Measurements from ENCODE around the gene EFNA2. TPM values are rescaled to one million over a fixed set of nuclear protein-coding genes. Genes with fewer than 3 reads are reported as not detected.
A peak's percentile ranks its signal among the peaks of the same experiment; 100 is the strongest.

The EFNA2 gene
- total RNA-seq, 6 experiments from 2014 or later = 4.2 to 10.3 (median 5.6) TPM

DNA sequence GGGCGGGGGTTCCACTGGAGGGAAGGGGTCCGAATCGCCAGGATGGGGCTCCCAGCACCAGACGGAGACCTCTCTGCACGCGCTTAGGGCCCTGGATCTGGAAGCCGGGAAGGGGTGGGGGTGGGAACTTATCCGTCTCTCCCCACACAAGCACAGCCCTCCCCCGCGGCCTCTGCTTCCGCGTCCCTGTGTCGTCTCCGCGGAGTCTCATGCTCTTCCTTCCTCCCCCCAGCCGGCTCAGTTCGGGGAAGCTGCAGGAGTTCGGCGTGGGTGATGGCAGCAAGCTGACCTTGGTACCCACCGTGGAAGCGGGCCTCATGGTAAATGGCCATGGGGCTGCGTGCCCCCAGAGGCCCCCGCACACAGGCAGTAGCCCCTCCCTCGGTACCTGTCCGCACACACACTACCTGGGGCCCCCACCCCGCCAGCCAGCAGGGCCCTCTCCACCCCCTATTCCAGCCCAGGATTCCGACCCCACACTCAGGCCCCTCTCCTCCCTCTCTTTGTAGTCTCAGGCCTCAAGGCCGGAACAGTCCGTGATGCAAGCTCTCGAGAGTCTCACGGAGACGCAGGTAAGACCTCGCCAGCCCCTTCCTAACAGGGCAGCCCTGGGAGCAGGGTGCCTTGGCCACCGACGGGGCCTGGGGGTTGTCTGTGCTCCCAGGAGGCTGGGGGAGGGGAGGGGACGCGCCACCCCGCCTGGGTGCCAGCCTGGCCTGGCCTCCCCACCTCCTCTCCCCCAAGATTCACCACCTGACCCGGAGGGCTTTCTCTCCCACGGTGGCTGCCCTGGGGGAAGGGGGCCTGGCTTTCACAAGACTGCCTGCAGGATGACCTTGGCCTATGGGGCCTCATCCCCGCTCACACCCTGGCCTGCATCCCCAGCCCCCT, 34.1 kb upstream of the EFNA2 start:
- H3K9me3 ChIP-seq = no peaks in the 10 kb centered on the region
- no peaks in the 10 kb centered on the region for H3K27me3 ChIP-seq
- H3K27ac ChIP-seq = peak overlapping the region; percentile 76 to 97 (median 94)
- intact Hi-C loops (cut with DNase I) = no loop called here
- H3K4me3 ChIP-seq = peak overlapping the region; percentile 74 to 92 (median 86)
- WGBS (ENCODE audit: insufficient coverage, low coverage, low lambda C conversion rate, missing lambda C conversion rate) = 4% methylated on average over 10 of the region's 41 CpGs
- ATAC-seq = peak; percentile 0 to 1 (median 0)
- no peak for TF ChIP-seq CTCF (IDR thresholded peaks at IDR 0.05)
- TF ChIP-seq POLR2A (IDR thresholded peaks at IDR 0.05) = peak; percentile 24
- DNase-seq = peak; percentile 82 to 89 (median 85)
- H3K36me3 ChIP-seq = peaks cover 17 to 36% (median 25%) of the 10 kb centered on the region in 4 donors
- H3K4me1 ChIP-seq = peaks cover 0 to 60% (median 24%) of the 10 kb centered on the region in 4 donors

DNA sequence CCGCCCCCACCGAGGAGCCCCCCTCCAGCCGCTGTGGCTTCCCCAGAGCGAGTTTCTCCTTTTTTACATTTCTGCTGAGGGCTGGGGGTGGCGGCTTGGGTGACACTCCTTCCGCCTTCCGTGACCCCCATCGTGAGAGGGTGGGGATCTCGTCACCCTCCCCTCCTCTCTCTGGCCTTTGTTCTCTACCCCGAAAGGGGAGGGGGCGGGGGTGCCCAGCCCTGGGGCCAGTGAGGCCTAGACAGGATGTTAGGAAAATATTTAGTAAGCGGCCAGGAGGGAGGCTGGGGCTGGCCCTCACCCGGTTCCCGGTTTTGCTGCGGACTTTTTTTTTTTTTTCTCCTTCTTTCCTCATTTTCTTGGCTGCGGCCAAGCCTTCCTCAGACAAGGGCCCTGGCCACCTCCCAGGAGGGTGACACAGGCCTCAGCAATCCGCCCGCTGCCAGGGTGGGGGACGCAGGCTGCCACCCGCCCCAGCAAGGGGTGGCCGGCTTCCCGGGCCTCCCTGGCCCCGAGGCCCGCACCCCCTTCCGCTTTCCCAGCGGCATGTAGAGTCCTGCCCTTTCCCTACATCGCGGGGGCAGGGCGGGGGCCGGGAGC, 33.4 kb upstream of the EFNA2 start:
- TF ChIP-seq POLR2A (IDR thresholded peaks at IDR 0.05) (peak; percentile 32), CTCF (IDR thresholded peaks at IDR 0.05) (no peak)
- Histone ChIP-seq H3K4me1 (peaks cover 0 to 60% (median 22%) of the 10 kb centered on the region in 4 donors), H3K27ac (peak overlapping the region; percentile 76 to 97 (median 94)), H3K27me3 (no peaks in the 10 kb centered on the region), H3K4me3 (peak overlapping the region; percentile 74 to 92 (median 86)), H3K9me3 (no peaks in the 10 kb centered on the region), H3K36me3 (peaks cover 17 to 44% (median 29%) of the 10 kb centered on the region in 4 donors)
- ATAC-seq = peak; percentile 8 to 34 (median 21)
- intact Hi-C loops (cut with DNase I) = no loop called here
- WGBS (ENCODE audit: insufficient coverage, low coverage, low lambda C conversion rate, missing lambda C conversion rate) = 2% methylated on average over 24 of the region's 30 CpGs
- DNase-seq = peak; percentile 85 to 93 (median 92)

GRCh38 chr19:1252821-1253513, 32.7 kb upstream of the EFNA2 start:
- no peaks in the 10 kb centered on the region for H3K9me3 ChIP-seq
- WGBS (ENCODE audit: insufficient coverage, low coverage, low lambda C conversion rate, missing lambda C conversion rate) = 0% methylated on average over 10 of the region's 26 CpGs
- no peaks in the 10 kb centered on the region for H3K27me3 ChIP-seq
- intact Hi-C loops (cut with DNase I) = no loop called here
- peaks cover 0 to 59% (median 20%) of the 10 kb centered on the region in 4 donors for H3K4me1 ChIP-seq
- TF ChIP-seq CTCF (IDR thresholded peaks at IDR 0.05) (no peak), POLR2A (IDR thresholded peaks at IDR 0.05) (no peak)
- ATAC-seq = peak; percentile 20 to 40 (median 32)
- peak; percentile 88 to 94 (median 90) for DNase-seq
- H3K27ac ChIP-seq = peak overlapping the region; percentile 76 to 97 (median 94)
- H3K36me3 ChIP-seq = peaks cover 17 to 50% (median 29%) of the 10 kb centered on the region in 4 donors
- H3K4me3 ChIP-seq = peak overlapping the region; percentile 74 to 92 (median 86)

- peak; percentile 0 to 5 (median 2) for ATAC-seq
- DNase-seq = peak in 1 of 3 donors; percentile 81
- 0% methylated on average over 4 of the region's 23 CpGs for WGBS (ENCODE audit: insufficient coverage, low coverage, low lambda C conversion rate, missing lambda C conversion rate)
- H3K27ac ChIP-seq = peak overlapping the region; percentile 76 to 97 (median 94)
- H3K27me3 ChIP-seq = no peaks in the 10 kb centered on the region
- TF ChIP-seq POLR2A (IDR thresholded peaks at IDR 0.05) = no peak
- no peak for TF ChIP-seq CTCF (IDR thresholded peaks at IDR 0.05)
- no peaks in the 10 kb centered on the region for H3K9me3 ChIP-seq
- peak overlapping the region; percentile 74 to 92 (median 86) for H3K4me3 ChIP-seq
- H3K4me1 ChIP-seq = peaks cover 0 to 62% (median 22%) of the 10 kb centered on the region in 4 donors
- H3K36me3 ChIP-seq = peaks cover 17 to 52% (median 29%) of the 10 kb centered on the region in 4 donors
- intact Hi-C loops (cut with DNase I) = no loop called here
Measured at GRCh38 chr19:1253514-1254080, 32.1 kb upstream of the EFNA2 start.
